ENCODE results near the gene RAC3. TPM values are rescaled to one million over a fixed set of nuclear protein-coding genes. Genes with fewer than 3 reads are reported as not detected.
A peak's percentile ranks its signal among the peaks of the same experiment; 100 is the strongest.

RAC3 gene
- total RNA-seq, 1 donor: 1.8 TPM

- no peaks in the 10 kb centered on the region for H3K79me2 ChIP-seq (ENCODE audit: insufficient read depth, low read length)
- TF ChIP-seq CTCF (IDR thresholded peaks at IDR 0.05; ENCODE audit: extremely low read depth, low read depth, low read length): no peak
- H3K4me1 ChIP-seq (ENCODE audit: insufficient read depth, low read length): peaks cover 16% of the 10 kb centered on the region
- peak overlapping the region; percentile 43 for H3K4me3 ChIP-seq (ENCODE audit: insufficient read depth, low read length)
- no peak overlapping the region for H3K27ac ChIP-seq (ENCODE audit: low read depth, low read length)
- DNase-seq (ENCODE audit: insufficient read length, low spot score, missing footprints): no peak
- H4K20me1 ChIP-seq (ENCODE audit: insufficient read depth, low read length): peaks cover 5% of the 10 kb centered on the region
- H2AFZ ChIP-seq (ENCODE audit: low read length): no peak overlapping the region
- H3K36me3 ChIP-seq (ENCODE audit: insufficient read depth, low read length): no peaks in the 10 kb centered on the region
- H3K27me3 ChIP-seq (ENCODE audit: insufficient read depth, low read length): no peaks in the 10 kb centered on the region
- H3K9me3 ChIP-seq (ENCODE audit: low read depth, low read length): no peaks in the 10 kb centered on the region
- H3K4me2 ChIP-seq (ENCODE audit: insufficient read depth, low read length): peak overlapping the region; percentile 60
Observed at GRCh38 chr17:82031885-82032627, 578 bp downstream of the RAC3 start.

GRCh38 chr17:82033359-82034085 lies 2.0 kb downstream of the RAC3 start:
- no peak overlapping the region for H3K4me2 ChIP-seq (ENCODE audit: insufficient read depth, low read length)
- H4K20me1 ChIP-seq (ENCODE audit: insufficient read depth, low read length): peaks cover 5% of the 10 kb centered on the region
- H3K4me3 ChIP-seq (ENCODE audit: insufficient read depth, low read length): no peak overlapping the region
- H3K79me2 ChIP-seq (ENCODE audit: insufficient read depth, low read length): no peaks in the 10 kb centered on the region
- no peaks in the 10 kb centered on the region for H3K9me3 ChIP-seq (ENCODE audit: low read depth, low read length)
- no peak overlapping the region for H2AFZ ChIP-seq (ENCODE audit: low read length)
- peaks cover 21% of the 10 kb centered on the region for H3K4me1 ChIP-seq (ENCODE audit: insufficient read depth, low read length)
- no peak for TF ChIP-seq CTCF (IDR thresholded peaks at IDR 0.05; ENCODE audit: extremely low read depth, low read depth, low read length)
- no peaks in the 10 kb centered on the region for H3K36me3 ChIP-seq (ENCODE audit: insufficient read depth, low read length)
- DNase-seq (ENCODE audit: insufficient read length, low spot score, missing footprints): no peak
- H3K27me3 ChIP-seq (ENCODE audit: insufficient read depth, low read length): no peaks in the 10 kb centered on the region
- no peak overlapping the region for H3K27ac ChIP-seq (ENCODE audit: low read depth, low read length)

- Histone ChIP-seq H3K4me1 (ENCODE audit: insufficient read depth, low read length) (peaks cover 21% of the 10 kb centered on the region), H3K4me3 (ENCODE audit: insufficient read depth, low read length) (no peak overlapping the region), H3K27me3 (ENCODE audit: insufficient read depth, low read length) (no peaks in the 10 kb centered on the region), H2AFZ (ENCODE audit: low read length) (no peak overlapping the region), H3K9me3 (ENCODE audit: low read depth, low read length) (no peaks in the 10 kb centered on the region), H3K36me3 (ENCODE audit: insufficient read depth, low read length) (no peaks in the 10 kb centered on the region), H3K27ac (ENCODE audit: low read depth, low read length) (no peak overlapping the region), H3K79me2 (ENCODE audit: insufficient read depth, low read length) (no peaks in the 10 kb centered on the region), H3K4me2 (ENCODE audit: insufficient read depth, low read length) (no peak overlapping the region), H4K20me1 (ENCODE audit: insufficient read depth, low read length) (peaks cover 5% of the 10 kb centered on the region)
- DNase-seq (ENCODE audit: insufficient read length, low spot score, missing footprints): no peak
- no peak for TF ChIP-seq CTCF (IDR thresholded peaks at IDR 0.05; ENCODE audit: extremely low read depth, low read depth, low read length)
Observed at GRCh38 chr17:82034371-82035011, 3.0 kb downstream of the RAC3 start.

GRCh38 chr17:82035488-82035887 lies 4.0 kb downstream of the RAC3 start:
- no peak overlapping the region for H2AFZ ChIP-seq (ENCODE audit: low read length)
- H3K27me3 ChIP-seq (ENCODE audit: insufficient read depth, low read length): no peaks in the 10 kb centered on the region

More at GRCh38 chr17:82035488-82035887, 4.0 kb downstream of the RAC3 start:
- Histone ChIP-seq H4K20me1 (ENCODE audit: insufficient read depth, low read length) (peaks cover 5% of the 10 kb centered on the region), H3K36me3 (ENCODE audit: insufficient read depth, low read length) (no peaks in the 10 kb centered on the region), H3K79me2 (ENCODE audit: insufficient read depth, low read length) (no peaks in the 10 kb centered on the region), H3K9me3 (ENCODE audit: low read depth, low read length) (no peaks in the 10 kb centered on the region), H3K4me1 (ENCODE audit: insufficient read depth, low read length) (peaks cover 21% of the 10 kb centered on the region), H3K4me3 (ENCODE audit: insufficient read depth, low read length) (no peak overlapping the region), H3K4me2 (ENCODE audit: insufficient read depth, low read length) (no peak overlapping the region), H3K27ac (ENCODE audit: low read depth, low read length) (no peak overlapping the region)
- no peak for DNase-seq (ENCODE audit: insufficient read length, low spot score, missing footprints)
- TF ChIP-seq CTCF (IDR thresholded peaks at IDR 0.05; ENCODE audit: extremely low read depth, low read depth, low read length): no peak

Measured in osteoblast (primary cell).